ENCODE data around the gene PCDHGA3. TPM values are rescaled to one million over a fixed set of nuclear protein-coding genes. Genes with fewer than 3 reads are reported as not detected.
A peak's percentile ranks its signal among the peaks of the same experiment; 100 is the strongest.

The PCDHGA3 gene
- total and polyA plus RNA-seq, 2 experiments from 2014 or later: 0.63 to 0.90 TPM

DNA sequence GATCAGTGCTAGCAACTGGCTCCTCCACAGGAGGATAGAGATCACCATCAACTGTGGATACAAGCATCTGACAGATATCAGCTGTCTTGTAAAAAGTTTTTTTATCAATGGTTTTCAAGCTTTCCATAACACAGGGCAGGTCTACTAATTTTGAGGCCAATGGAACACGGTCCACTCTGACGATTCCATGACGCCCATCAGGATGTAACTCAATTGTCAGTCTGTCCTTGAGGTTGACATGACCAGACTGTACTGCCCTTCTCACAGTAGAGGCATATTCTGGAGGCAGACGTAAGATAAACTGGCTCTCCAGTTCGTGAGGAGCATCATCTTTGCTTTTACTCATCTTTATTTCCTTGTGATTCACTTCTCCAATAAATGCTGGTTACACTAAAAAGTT, 23.9 kb upstream of the PCDHGA3 start:
- no peak for ATAC-seq
- Histone ChIP-seq H3K79me2 (replicated peaks; ENCODE audit: insufficient read depth) (peaks cover 42% of the 10 kb centered on the region), H3K27ac (ENCODE audit: low read depth) (no peak overlapping the region)

More for the DNA sequence above, 23.9 kb upstream of the PCDHGA3 start:
- TF ChIP-seq POLR2AphosphoS5 (IDR thresholded peaks at IDR 0.05; ENCODE audit: low read depth) (no peak), ZNF114 (CRISPR knock-in tag; IDR thresholded peaks at IDR 0.05) (no peak), ZNF331 (CRISPR knock-in tag; IDR thresholded peaks at IDR 0.05; ENCODE audit: low read depth) (no peak), NANOG (IDR thresholded peaks at IDR 0.05; ENCODE audit: borderline replicate concordance) (no peak), JUNB (IDR thresholded peaks at IDR 0.05; ENCODE audit: unreplicated experiment) (no peak), EZH2phosphoT487 (IDR thresholded peaks at IDR 0.05; ENCODE audit: unreplicated experiment) (no peak), EZH2 (IDR thresholded peaks at IDR 0.05; ENCODE audit: low read depth, unreplicated experiment) (no peak), CREB1 (CRISPR knock-in tag; IDR thresholded peaks at IDR 0.05; ENCODE audit: low read depth) (no peak), STAT1 (IDR thresholded peaks at IDR 0.05; ENCODE audit: unreplicated experiment) (no peak)
- TF ChIP-seq, protein P1, sequence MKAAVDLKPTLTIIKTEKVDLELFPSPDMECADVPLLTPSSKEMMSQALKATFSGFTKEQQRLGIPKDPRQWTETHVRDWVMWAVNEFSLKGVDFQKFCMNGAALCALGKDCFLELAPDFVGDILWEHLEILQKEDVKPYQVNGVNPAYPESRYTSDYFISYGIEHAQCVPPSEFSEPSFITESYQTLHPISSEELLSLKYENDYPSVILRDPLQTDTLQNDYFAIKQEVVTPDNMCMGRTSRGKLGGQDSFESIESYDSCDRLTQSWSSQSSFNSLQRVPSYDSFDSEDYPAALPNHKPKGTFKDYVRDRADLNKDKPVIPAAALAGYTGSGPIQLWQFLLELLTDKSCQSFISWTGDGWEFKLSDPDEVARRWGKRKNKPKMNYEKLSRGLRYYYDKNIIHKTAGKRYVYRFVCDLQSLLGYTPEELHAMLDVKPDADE (IDR thresholded peaks at IDR 0.05): no peak
- TF ChIP-seq, protein P2, sequence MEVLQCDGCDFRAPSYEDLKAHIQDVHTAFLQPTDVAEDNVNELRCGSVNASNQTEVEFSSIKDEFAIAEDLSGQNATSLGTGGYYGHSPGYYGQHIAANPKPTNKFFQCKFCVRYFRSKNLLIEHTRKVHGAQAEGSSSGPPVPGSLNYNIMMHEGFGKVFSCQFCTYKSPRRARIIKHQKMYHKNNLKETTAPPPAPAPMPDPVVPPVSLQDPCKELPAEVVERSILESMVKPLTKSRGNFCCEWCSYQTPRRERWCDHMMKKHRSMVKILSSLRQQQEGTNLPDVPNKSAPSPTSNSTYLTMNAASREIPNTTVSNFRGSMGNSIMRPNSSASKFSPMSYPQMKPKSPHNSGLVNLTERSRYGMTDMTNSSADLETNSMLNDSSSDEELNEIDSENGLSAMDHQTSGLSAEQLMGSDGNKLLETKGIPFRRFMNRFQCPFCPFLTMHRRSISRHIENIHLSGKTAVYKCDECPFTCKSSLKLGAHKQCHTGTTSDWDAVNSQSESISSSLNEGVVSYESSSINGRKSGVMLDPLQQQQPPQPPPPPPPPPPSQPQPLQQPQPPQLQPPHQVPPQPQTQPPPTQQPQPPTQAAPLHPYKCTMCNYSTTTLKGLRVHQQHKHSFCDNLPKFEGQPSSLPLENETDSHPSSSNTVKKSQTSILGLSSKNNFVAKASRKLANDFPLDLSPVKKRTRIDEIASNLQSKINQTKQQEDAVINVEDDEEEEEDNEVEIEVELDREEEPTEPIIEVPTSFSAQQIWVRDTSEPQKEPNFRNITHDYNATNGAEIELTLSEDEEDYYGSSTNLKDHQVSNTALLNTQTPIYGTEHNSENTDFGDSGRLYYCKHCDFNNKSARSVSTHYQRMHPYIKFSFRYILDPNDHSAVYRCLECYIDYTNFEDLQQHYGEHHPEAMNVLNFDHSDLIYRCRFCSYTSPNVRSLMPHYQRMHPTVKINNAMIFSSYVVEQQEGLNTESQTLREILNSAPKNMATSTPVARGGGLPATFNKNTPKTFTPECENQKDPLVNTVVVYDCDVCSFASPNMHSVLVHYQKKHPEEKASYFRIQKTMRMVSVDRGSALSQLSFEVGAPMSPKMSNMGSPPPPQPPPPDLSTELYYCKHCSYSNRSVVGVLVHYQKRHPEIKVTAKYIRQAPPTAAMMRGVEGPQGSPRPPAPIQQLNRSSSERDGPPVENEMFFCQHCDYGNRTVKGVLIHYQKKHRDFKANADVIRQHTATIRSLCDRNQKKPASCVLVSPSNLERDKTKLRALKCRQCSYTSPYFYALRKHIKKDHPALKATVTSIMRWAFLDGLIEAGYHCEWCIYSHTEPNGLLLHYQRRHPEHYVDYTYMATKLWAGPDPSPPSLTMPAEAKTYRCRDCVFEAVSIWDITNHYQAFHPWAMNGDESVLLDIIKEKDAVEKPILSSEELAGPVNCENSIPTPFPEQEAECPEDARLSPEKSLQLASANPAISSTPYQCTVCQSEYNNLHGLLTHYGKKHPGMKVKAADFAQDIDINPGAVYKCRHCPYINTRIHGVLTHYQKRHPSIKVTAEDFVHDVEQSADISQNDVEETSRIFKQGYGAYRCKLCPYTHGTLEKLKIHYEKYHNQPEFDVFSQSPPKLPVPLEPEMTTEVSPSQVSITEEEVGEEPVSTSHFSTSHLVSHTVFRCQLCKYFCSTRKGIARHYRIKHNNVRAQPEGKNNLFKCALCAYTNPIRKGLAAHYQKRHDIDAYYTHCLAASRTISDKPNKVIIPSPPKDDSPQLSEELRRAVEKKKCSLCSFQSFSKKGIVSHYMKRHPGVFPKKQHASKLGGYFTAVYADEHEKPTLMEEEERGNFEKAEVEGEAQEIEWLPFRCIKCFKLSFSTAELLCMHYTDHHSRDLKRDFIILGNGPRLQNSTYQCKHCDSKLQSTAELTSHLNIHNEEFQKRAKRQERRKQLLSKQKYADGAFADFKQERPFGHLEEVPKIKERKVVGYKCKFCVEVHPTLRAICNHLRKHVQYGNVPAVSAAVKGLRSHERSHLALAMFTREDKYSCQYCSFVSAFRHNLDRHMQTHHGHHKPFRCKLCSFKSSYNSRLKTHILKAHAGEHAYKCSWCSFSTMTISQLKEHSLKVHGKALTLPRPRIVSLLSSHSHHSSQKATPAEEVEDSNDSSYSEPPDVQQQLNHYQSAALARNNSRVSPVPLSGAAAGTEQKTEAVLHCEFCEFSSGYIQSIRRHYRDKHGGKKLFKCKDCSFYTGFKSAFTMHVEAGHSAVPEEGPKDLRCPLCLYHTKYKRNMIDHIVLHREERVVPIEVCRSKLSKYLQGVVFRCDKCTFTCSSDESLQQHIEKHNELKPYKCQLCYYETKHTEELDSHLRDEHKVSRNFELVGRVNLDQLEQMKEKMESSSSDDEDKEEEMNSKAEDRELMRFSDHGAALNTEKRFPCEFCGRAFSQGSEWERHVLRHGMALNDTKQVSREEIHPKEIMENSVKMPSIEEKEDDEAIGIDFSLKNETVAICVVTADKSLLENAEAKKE (CRISPR knock-in tag; IDR thresholded peaks at IDR 0.05): no peak
- TF ChIP-seq, protein P3, sequence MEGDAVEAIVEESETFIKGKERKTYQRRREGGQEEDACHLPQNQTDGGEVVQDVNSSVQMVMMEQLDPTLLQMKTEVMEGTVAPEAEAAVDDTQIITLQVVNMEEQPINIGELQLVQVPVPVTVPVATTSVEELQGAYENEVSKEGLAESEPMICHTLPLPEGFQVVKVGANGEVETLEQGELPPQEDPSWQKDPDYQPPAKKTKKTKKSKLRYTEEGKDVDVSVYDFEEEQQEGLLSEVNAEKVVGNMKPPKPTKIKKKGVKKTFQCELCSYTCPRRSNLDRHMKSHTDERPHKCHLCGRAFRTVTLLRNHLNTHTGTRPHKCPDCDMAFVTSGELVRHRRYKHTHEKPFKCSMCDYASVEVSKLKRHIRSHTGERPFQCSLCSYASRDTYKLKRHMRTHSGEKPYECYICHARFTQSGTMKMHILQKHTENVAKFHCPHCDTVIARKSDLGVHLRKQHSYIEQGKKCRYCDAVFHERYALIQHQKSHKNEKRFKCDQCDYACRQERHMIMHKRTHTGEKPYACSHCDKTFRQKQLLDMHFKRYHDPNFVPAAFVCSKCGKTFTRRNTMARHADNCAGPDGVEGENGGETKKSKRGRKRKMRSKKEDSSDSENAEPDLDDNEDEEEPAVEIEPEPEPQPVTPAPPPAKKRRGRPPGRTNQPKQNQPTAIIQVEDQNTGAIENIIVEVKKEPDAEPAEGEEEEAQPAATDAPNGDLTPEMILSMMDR (conservative IDR thresholded peaks at IDR 0.05; ENCODE audit: low read depth in 2 of 2): no peak
- TF ChIP-seq, protein P4, sequence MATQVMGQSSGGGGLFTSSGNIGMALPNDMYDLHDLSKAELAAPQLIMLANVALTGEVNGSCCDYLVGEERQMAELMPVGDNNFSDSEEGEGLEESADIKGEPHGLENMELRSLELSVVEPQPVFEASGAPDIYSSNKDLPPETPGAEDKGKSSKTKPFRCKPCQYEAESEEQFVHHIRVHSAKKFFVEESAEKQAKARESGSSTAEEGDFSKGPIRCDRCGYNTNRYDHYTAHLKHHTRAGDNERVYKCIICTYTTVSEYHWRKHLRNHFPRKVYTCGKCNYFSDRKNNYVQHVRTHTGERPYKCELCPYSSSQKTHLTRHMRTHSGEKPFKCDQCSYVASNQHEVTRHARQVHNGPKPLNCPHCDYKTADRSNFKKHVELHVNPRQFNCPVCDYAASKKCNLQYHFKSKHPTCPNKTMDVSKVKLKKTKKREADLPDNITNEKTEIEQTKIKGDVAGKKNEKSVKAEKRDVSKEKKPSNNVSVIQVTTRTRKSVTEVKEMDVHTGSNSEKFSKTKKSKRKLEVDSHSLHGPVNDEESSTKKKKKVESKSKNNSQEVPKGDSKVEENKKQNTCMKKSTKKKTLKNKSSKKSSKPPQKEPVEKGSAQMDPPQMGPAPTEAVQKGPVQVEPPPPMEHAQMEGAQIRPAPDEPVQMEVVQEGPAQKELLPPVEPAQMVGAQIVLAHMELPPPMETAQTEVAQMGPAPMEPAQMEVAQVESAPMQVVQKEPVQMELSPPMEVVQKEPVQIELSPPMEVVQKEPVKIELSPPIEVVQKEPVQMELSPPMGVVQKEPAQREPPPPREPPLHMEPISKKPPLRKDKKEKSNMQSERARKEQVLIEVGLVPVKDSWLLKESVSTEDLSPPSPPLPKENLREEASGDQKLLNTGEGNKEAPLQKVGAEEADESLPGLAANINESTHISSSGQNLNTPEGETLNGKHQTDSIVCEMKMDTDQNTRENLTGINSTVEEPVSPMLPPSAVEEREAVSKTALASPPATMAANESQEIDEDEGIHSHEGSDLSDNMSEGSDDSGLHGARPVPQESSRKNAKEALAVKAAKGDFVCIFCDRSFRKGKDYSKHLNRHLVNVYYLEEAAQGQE (IDR thresholded peaks at IDR 0.05; ENCODE audit: unreplicated experiment): no peak
- Histone ChIP-seq H4K20me1 (replicated peaks; ENCODE audit: insufficient read depth) (peaks cover 24% of the 10 kb centered on the region), H3K9me2 (ENCODE audit: insufficient read depth) (no peaks in the 10 kb centered on the region), H3K4me1 (ENCODE audit: insufficient read depth) (peaks cover 14% of the 10 kb centered on the region; the same call in 1 of the 2 replicates), H2AFZ (no peak overlapping the region), H3K27me3 (ENCODE audit: insufficient read depth) (no peaks in the 10 kb centered on the region), H3K4me3 (peak overlapping the region; percentile 67), H3F3A (replicated peaks; ENCODE audit: low read depth) (no peaks in the 10 kb centered on the region), H3K36me3 (ENCODE audit: insufficient read depth) (peaks cover 13% of the 10 kb centered on the region), H3K4me2 (peak overlapping the region; percentile 80)
- Mint-ChIP-seq H3K27ac (no peak overlapping the region), H3K36me3 (ENCODE audit: low read depth) (peaks cover 57% of the 10 kb centered on the region), H3K27me3 (ENCODE audit: insufficient read depth, low read depth, poor library complexity) (peaks cover 15% of the 10 kb centered on the region), H3K4me1 (peaks cover 10% of the 10 kb centered on the region), H3K9me3 (peaks cover 53% of the 10 kb centered on the region), H3K4me3 (peak overlapping the region; percentile 95)
- no peak for DNase-seq (ENCODE audit: low spot score)

Data from GM23338 (cell line).